Measurements from ENCODE around the gene SH3BGRL.

The SH3BGRL gene

GRCh38 chrX:81201671-81202455 lies at the start of gene SH3BGRL, which contains the start of gene HMGN5:
TSS of gene SH3BGRL (plus strand) at chrX:81202102. CDS start at chrX:81202201, 99 bp downstream.
TSS of gene HMGN5 (minus strand) at chrX:81201913. CDS start at chrX:81121549, 80,364 bp downstream.
- DNase-seq (ENCODE audit: low spot score) = peak; percentile 90

DNA sequence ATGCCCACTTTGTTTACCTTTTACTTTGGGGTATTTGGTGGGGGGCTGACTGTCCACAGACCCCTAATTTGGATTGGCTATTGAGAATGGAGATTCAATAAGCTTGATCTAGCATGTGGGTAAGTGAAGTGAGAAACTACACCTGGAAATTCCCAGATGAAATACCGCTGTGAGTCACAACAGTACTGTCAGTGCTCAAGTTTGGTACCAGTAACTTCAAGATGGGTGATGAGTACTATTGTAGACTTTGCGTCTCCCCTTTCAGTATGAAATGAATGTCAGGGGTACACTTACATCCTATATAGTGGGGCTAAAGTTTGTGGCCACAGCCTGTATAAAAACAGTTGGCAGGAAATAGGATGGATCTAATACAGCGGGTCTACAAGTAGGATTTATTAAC lies 33.5 kb upstream of the SH3BGRL start:
- DNase-seq (ENCODE audit: low spot score) = no peak

- peak; percentile 44 for DNase-seq (ENCODE audit: low spot score)
Observed at GRCh38 chrX:81174286-81174685, 27.6 kb upstream of the SH3BGRL start.

GRCh38 chrX:81195259-81195658 lies 6.6 kb upstream of the SH3BGRL start:
- no peak for DNase-seq (ENCODE audit: low spot score)

GRCh38 chrX:81195712-81196111 lies 6.2 kb upstream of the SH3BGRL start:
- peak; percentile 75 for DNase-seq (ENCODE audit: low spot score)

GRCh38 chrX:81201071-81201470 lies 831 bp upstream of the SH3BGRL start:
- DNase-seq (ENCODE audit: low spot score) = no peak

GRCh38 chrX:81202456-81202819 lies 536 bp downstream of the SH3BGRL start:
- peak; percentile 44 for DNase-seq (ENCODE audit: low spot score)

GRCh38 chrX:81202943-81203342 lies 1.0 kb downstream of the SH3BGRL start:
- no peak for DNase-seq (ENCODE audit: low spot score)

GRCh38 chrX:81205551-81205950 lies 3.6 kb downstream of the SH3BGRL start:
- DNase-seq (ENCODE audit: low spot score) = no peak

- no peak for DNase-seq (ENCODE audit: low spot score)
Observed at GRCh38 chrX:81206476-81206875, 4.6 kb downstream of the SH3BGRL start.

GRCh38 chrX:81208916-81209315 lies 7.0 kb downstream of the SH3BGRL start:
- DNase-seq (ENCODE audit: low spot score) = no peak

DNA sequence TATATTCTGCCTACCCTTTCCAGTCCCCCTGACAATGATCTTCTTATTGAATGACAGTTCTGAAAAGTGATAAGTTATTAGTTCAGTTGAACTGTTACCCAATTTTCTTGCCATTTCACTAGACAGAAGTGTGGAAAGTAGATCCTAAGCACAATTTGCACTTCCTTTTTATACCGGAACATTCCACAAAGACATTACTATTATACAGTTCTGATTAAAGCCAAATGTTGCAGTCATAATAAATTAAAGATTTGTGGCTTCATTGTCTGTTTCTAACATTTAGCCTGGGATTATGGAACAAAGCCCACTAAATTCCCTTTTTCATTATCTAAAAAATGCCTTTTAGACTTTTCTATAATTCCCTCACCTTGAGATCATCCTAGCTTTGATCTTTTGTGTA lies 13.8 kb downstream of the SH3BGRL start:
- DNase-seq (ENCODE audit: low spot score) = no peak

GRCh38 chrX:81229229-81229628 lies 27.3 kb downstream of the SH3BGRL start:
- no peak for DNase-seq (ENCODE audit: low spot score)

DNA sequence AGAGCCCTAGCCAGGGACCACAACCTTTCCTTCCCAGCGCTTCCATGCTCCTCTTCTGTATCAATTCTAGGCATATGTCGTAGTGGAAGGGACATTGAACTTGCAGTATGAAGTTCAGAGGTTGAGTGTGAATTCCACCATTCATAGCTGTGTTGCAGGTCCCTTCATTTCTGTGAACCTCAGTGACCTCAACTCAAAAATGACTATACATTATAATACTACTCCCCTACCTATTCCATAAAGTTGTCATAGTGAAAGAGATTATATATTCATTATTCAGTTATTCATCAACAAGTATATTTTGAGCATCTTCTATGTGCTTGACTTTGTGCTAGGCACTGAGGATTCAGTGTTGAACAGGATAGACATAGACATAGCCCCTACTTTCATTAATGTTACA lies 28.0 kb downstream of the SH3BGRL start:
- no peak for DNase-seq (ENCODE audit: low spot score)

- DNase-seq (ENCODE audit: low spot score) = no peak
Observed at GRCh38 chrX:81231476-81231875, 29.6 kb downstream of the SH3BGRL start.

- DNase-seq (ENCODE audit: low spot score) = no peak
Observed at GRCh38 chrX:81232218-81232617, 30.3 kb downstream of the SH3BGRL start.

DNA sequence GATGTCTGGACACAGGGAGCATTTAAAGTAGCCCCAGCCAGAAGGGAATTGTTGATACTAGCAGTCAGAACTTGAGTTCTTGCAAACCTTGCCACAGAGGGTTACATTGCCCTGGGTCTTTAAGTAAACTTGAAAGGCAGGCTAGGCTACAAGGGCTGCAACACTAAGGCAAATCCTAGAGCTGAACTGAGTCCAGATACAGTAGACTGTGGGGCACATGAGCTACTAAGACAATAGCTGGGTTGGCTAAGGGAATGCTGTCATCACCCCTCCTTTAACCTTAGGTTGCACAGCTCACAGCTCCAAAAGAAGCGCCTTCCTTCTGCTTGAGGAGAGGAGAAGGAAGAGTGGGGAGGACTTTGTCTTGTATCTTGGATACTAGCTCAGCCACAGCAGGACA lies 35.6 kb downstream of the SH3BGRL start:
- no peak for DNase-seq (ENCODE audit: low spot score)

DNA sequence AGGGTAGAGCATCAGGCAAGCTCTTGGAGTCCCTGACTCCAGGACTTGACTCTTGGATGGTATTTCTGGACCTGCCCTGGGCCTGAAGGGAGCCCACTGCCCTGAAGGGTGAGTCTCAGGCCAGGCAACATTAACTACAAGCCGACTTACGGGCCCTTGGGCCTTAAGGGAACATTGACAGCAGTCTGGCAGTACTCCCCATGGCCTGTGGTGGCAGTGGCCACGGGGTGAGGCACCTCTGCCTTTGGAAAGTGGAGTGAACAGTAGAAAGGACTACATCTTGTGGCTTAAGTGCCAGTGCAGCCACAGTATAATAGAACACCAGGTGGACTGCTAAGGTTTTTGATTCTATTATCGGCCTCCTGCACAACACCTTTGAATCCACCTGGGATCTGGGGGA lies 36.3 kb downstream of the SH3BGRL start:
- no peak for DNase-seq (ENCODE audit: low spot score)

GRCh38 chrX:81240701-81241331 lies 38.9 kb downstream of the SH3BGRL start:
- DNase-seq (ENCODE audit: low spot score) = no peak

DNA sequence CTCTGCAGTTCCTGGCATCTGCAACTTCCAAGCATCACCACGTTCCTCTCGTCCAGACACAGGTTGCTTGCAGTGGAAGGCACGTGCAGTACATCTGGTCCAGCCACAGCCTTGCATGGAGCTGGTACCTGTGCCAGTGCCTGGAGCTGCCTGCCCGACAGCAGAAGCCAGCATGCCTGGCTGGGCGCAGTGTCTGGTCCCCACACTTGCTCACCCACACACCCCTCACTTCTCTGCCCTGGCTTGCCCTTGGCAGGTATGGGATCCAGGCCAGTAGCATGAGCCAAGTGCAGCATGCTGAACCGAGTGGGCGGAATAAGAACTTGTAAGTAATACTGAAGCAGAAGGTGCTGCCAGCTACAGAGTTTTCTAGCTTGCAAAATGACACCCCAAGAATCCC lies 39.9 kb downstream of the SH3BGRL start:
- DNase-seq (ENCODE audit: low spot score) = no peak

DNA sequence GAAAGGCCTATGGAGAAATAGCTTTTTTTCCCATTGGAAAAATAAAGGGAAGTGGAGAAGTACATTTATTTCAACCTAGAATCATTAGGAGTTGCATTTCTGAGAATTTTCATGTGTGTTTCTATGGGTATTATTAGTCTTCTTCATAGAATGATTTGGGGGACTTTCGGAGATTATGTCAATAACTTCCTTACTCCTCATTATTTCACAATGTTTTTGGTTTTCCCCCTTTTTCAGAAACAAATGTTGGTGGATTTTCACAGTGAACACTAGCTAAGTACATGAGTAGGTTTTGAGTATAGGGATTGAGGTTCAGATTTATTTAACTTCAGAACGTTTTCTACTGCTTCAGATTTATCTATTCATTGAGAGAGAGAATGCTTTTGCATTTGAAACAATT lies 54.0 kb downstream of the SH3BGRL start:
- DNase-seq (ENCODE audit: low spot score) = no peak

GRCh38 chrX:81257817-81258216 lies 55.9 kb downstream of the SH3BGRL start:
- no peak for DNase-seq (ENCODE audit: low spot score)

DNA sequence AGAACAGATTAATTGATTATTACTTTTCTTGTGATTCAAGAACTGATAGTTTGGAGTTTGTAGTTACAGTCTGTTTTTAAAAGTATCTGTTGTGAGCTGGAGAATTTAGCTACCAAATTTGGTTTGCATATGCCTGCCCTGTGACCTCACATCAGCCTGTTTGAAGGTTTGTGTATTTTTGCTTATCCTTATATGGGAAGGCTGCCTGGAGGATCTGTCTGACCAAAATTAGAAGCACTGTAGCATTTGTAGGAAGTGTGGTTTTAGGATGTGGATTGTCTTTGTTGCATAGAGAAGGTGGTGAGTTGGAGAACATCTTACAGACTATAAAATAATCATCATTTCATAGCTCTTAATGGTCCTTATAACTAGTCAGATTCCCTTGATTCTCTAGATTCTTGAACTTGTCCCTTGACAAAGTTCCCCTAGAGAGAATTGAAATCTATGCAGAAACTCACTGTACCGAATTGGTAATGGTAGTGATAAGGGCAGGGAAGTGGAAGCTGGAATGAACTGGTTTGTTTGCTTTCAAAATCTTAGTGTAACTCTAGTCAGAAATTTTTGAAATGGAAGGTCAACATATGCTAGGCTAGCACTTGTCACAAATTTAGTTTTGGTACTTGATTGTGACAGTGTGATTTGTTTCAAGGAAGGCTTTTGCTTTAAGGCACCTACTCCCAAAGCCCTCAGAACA lies 57.3 kb downstream of the SH3BGRL start:
- no peak for DNase-seq (ENCODE audit: low spot score)
